K562 (cell line): ENCODE results near the gene CRABP2. TPM values are rescaled to one million over a fixed set of nuclear protein-coding genes. Genes with fewer than 3 reads are reported as not detected.

Source experiments
- ATAC-seq: fragments of 200-7000 bp; cut with Tn5 transposase; 3 replicates; pipeline ENCODE4 v1.9.1; 2020; ENCODE audit warnings: moderate library complexity
- BruUV-seq: library from RNA; stranded (reverse); fragments of 400-500 nt; replicated peaks from 2 replicates; lab custom pipeline; 2021; lab: Mats Ljungman, UMichigan
- CTCF ChIA-PET: fragments of 300-600 bp; formaldehyde crosslinking; extraction: SDS; loops from one replicate; lab custom pipeline; 2021; ENCODE audit warnings: low intra/inter-chr PET ratio; lab: Yijun Ruan, JAX
- POLR2A ChIA-PET: fragments of 300-600, 350-650 bp; sonication (Branson Sonifier 250); formaldehyde crosslinking; extraction: SDS; loops from one replicate; lab custom pipeline; 2021; ENCODE audit warnings: antibody characterized with exemption, inconsistent platforms; lab: Yijun Ruan, JAX
- DNase-seq, 4 experiments: peaks; one replicate each; pipeline versions ENCODE4 v3.0.0 to v3.0.0-alpha.2; 2011 to 2018; ENCODE audit warnings: low spot score in 3 of 4, mixed read lengths in 3 of 4; ENCODE audit errors: extremely low read depth in 1 of 4
- FAIRE-seq: peaks from 2 replicates; lab custom pipeline; 2011; peaks lifted over from hg19 to GRCh38; lab: Jason Lieb, UNC
- H2AFZ ChIP-seq: 2 replicates; pipeline ENCODE4 v1.6.0; 2011; ENCODE audit warnings: low read depth, low read length, control low read depth, inconsistent platforms
- H3K27ac ChIP-seq: fragments of 200-600 bp; 3 replicates; pipeline ENCODE4 v1.8.0; 2011; ENCODE audit warnings: low read depth, mild to moderate bottlenecking, control low read depth, inconsistent platforms, low read length, moderate library complexity, mixed read lengths; ENCODE audit errors: extremely low read depth
- H3K27me3 ChIP-seq, 2 experiments: fragments of 300-600 bp in 1 of 2; 2 replicates in 1 of 2; 3 replicates in 1 of 2; pipeline versions ENCODE4 v1.6.0 to v1.8.0; 2011; ENCODE audit warnings: inconsistent platforms in 2 of 2, low read length in 2 of 2, mild to moderate bottlenecking in 1 of 2, mixed read lengths in 1 of 2, moderate library complexity in 1 of 2; ENCODE audit not compliant: control insufficient read depth in 2 of 2, insufficient read depth in 2 of 2
- H3K36me3 ChIP-seq: fragments of 300-600 bp; 3 replicates; pipeline ENCODE4 v1.8.0; 2011; ENCODE audit warnings: mild to moderate bottlenecking, low read length, inconsistent platforms; ENCODE audit not compliant: control insufficient read depth, insufficient read depth
- H3K4me1 ChIP-seq, 2 experiments: fragments of 200-600 bp in 1 of 2; replicated peaks in 1 of 2; 2 replicates in 1 of 2; 3 replicates in 1 of 2; pipeline versions ENCODE4 v1.5.1 to v1.8.0; 2011; ENCODE audit warnings: inconsistent platforms in 2 of 2, low read length in 2 of 2, mild to moderate bottlenecking in 1 of 2, mixed read lengths in 1 of 2, moderate library complexity in 1 of 2; ENCODE audit not compliant: control insufficient read depth in 2 of 2, insufficient read depth in 2 of 2
- H3K4me2 ChIP-seq: 2 replicates; pipeline ENCODE4 v1.6.1; 2011; ENCODE audit warnings: low read length, control low read depth, inconsistent platforms, mixed read lengths; ENCODE audit not compliant: insufficient read depth
- H3K4me3 ChIP-seq: fragments of 200-600 bp; sonication (generic), shearing (Covaris generic); 2 replicates; pipeline ENCODE4 v1.5.1; 2016; ENCODE audit warnings: control low read depth, inconsistent platforms
- H3K79me2 ChIP-seq: fragments of 200-600 bp; 3 replicates; pipeline ENCODE4 v1.8.0; 2011; ENCODE audit warnings: low read length, inconsistent platforms; ENCODE audit not compliant: control insufficient read depth, insufficient read depth
- H3K9ac ChIP-seq, 2 experiments: 2 replicates each; pipeline versions ENCODE4 v1.6.0 to v1.6.1; 2011; ENCODE audit warnings: low read depth in 2 of 2, low read length in 2 of 2, control low read depth in 1 of 2, inconsistent platforms in 1 of 2, mild to moderate bottlenecking in 1 of 2, mixed read lengths in 1 of 2; ENCODE audit not compliant: insufficient read depth in 1 of 2
- H3K9me1 ChIP-seq: one replicate; pipeline ENCODE4 v1.6.0; 2011; ENCODE audit warnings: inconsistent platforms, mild to moderate bottlenecking, low read length, moderate library complexity; ENCODE audit not compliant: control insufficient read depth, insufficient read depth
- H3K9me3 ChIP-seq: replicated peaks from 2 replicates; pipeline ENCODE4 v1.5.1; 2011; ENCODE audit warnings: low read depth, low read length, inconsistent platforms; ENCODE audit not compliant: control insufficient read depth, insufficient read depth
- H4K20me1 ChIP-seq: replicated peaks from 2 replicates; pipeline ENCODE4 v1.6.1; 2011; ENCODE audit warnings: low read length, inconsistent platforms, mixed read lengths; ENCODE audit not compliant: control insufficient read depth, insufficient read depth
- CREB1 ChIP-seq, 2 experiments: sonication (generic) in 1 of 2; formaldehyde crosslinking in 1 of 2; IDR thresholded peaks; 2 replicates each; pipeline versions ENCODE4 v1.6.1 to v1.8.0; 2012 to 2022; ENCODE audit warnings: inconsistent platforms in 1 of 2, mild to moderate bottlenecking in 1 of 2, missing genetic modification reagents in 1 of 2, moderate library complexity in 1 of 2
- ETV1 ChIP-seq: fragments of 450-650 bp; conservative IDR thresholded peaks from 2 replicates; pipeline ENCODE4 v1.6.1; 2016; ENCODE audit warnings: missing genetic modification characterization, control low read depth, low read depth, missing compliant biosample characterization
- JUND ChIP-seq, 2 experiments: IDR thresholded peaks; 2 replicates in 1 of 2; 3 replicates in 1 of 2; pipeline ENCODE4 v1.6.1; 2011; ENCODE audit warnings: borderline replicate concordance in 2 of 2, low read depth in 2 of 2, low read length in 2 of 2, improper control_type of control experiment in 1 of 2, missing biosample characterization in 1 of 2, missing genetic modification characterization in 1 of 2, missing genetic modification reagents in 1 of 2
- MEF2D ChIP-seq: conservative IDR thresholded peaks from 2 replicates; pipeline ENCODE4 v1.6.1; 2016; ENCODE audit warnings: low read depth, missing genetic modification characterization, missing compliant biosample characterization
- MYC ChIP-seq, 2 experiments: fragments of 250-450 bp in 1 of 2; sonication (Bioruptor Pico) in 1 of 2; IDR thresholded peaks; 2 replicates each; pipeline versions ENCODE4 v1.5.1 to v1.6.1; 2012 to 2021; ENCODE audit warnings: low read depth in 2 of 2, borderline replicate concordance in 1 of 2, improper control_type of control experiment in 1 of 2, low read length in 1 of 2, mild to moderate bottlenecking in 1 of 2, moderate library complexity in 1 of 2
- TEAD1 ChIP-seq, 2 experiments: fragments of 450-650 bp in 1 of 2; sonication (generic) in 1 of 2; formaldehyde crosslinking; IDR thresholded peaks; 2 replicates each; pipeline versions ENCODE4 v1.4.0 to v1.8.0; 2020 to 2022; ENCODE audit warnings: mild to moderate bottlenecking in 2 of 2, missing genetic modification reagents in 1 of 2
- TFAM ChIP-seq: fragments of 250-450 bp; sonication (Bioruptor Pico); conservative IDR thresholded peaks from 2 replicates; pipeline ENCODE4 v1.5.0; 2021; ENCODE audit warnings: mild to moderate bottlenecking, moderate library complexity
- TRIM28 ChIP-seq: fragments of 450-650 bp; IDR thresholded peaks from 2 replicates; pipeline ENCODE4 v1.6.1; 2017
- ZBTB7A ChIP-seq: IDR thresholded peaks from 2 replicates; pipeline ENCODE4 v1.6.1; 2011; ENCODE audit warnings: low read depth, mild to moderate bottlenecking, low read length, moderate library complexity, borderline replicate concordance; ENCODE audit not compliant: control insufficient read depth
- ZKSCAN3 ChIP-seq: fragments of 250-450 bp; sonication (Bioruptor Pico); IDR thresholded peaks from 2 replicates; pipeline ENCODE4 v1.4.0; 2020
- ZNF282 ChIP-seq: sonication (generic); formaldehyde crosslinking; IDR thresholded peaks from 2 replicates; pipeline ENCODE4 v1.8.1; 2023; ENCODE audit warnings: missing genetic modification reagents
- ZNF644 ChIP-seq: fragments of 200-800 bp; sonication (Bioruptor generic); IDR thresholded peaks from 2 replicates; pipeline ENCODE4 v1.6.1; 2016; ENCODE audit warnings: low read depth, missing genetic modification characterization, missing compliant biosample characterization
- WGBS: fragments of 100-300 bp; shearing (Covaris generic); methylation state at CpG from one replicate; pipeline ENCODE4 v1.1.6; 2016; ENCODE audit warnings: low coverage, mixed read lengths; ENCODE audit not compliant: insufficient coverage; ENCODE audit errors: missing lambda C conversion rate; 5-methylcytosine and 5-hydroxymethylcytosine counted together
- in situ Hi-C: fragments of 300-500 bp; cut with MboI; formaldehyde crosslinking; loops from 4 replicates; pipeline ENCODE4 v1.15.0; 2018; ENCODE audit warnings: inconsistent platforms, mixed read lengths
- intact Hi-C: fragments of 100-400 bp; cut with micrococcal nuclease; formaldehyde crosslinking; loops from 2 replicates; pipeline ENCODE4 v1.14.2; 2022
- polyA plus RNA-seq, 8 experiments: library from polyadenylated mRNA; depleted of rRNA in 4 of 8; stranded (reverse) in 5 of 8; unstranded in 3 of 8; fragments of >200 nt; fragmentation: Nextera tagmentation in 2 of 8; fragmentation: Illumina TruSeq in 1 of 8; extraction: Ambion mirVana in 2 of 8; extraction: Trizol in 1 of 8; gene quantifications; 2 replicates each; pipeline versions ENCODE4 v1.2.1 to v1.2.3, GENCODE V29; 2011 to 2014; ENCODE audit warnings: inconsistent platforms in 1 of 8, missing spikeins in 1 of 8
- total RNA-seq, 7 experiments: library from RNA; depleted of rRNA in 6 of 7; stranded (reverse); fragments of >200 nt in 6 of 7; fragmentation: Illumina TruSeq in 2 of 7; extraction: Trizol in 2 of 7; gene quantifications; 2 replicates each; pipeline versions ENCODE4 v1.2.1 to v1.2.3, GENCODE V29; 2011 to 2021; ENCODE audit warnings: low replicate concordance in 1 of 7
- TF ChIP-seq, protein P1 (sequence below): fragments of 250-450 bp; sonication (Bioruptor Pico); IDR thresholded peaks from 2 replicates; pipeline ENCODE4 v1.4.0; 2020
- TF ChIP-seq, protein P2 (sequence below): fragments of 250-450 bp; sonication (Bioruptor Pico); IDR thresholded peaks from 2 replicates; pipeline ENCODE4 v1.5.0; 2022; ENCODE audit warnings: mild to moderate bottlenecking
- TF ChIP-seq, protein P3 (sequence below): sonication (generic); formaldehyde crosslinking; IDR thresholded peaks from 2 replicates; pipeline ENCODE4 v1.5.0; 2020; ENCODE audit warnings: missing genetic modification reagents

The CRABP2 gene
- total and polyA plus RNA-seq, 9 of the 15 experiments (the other 6 are each of a cell fraction or from before 2014, with no cell fraction given): 0.30 to 2.5 (median 0.82) TPM

DNA sequence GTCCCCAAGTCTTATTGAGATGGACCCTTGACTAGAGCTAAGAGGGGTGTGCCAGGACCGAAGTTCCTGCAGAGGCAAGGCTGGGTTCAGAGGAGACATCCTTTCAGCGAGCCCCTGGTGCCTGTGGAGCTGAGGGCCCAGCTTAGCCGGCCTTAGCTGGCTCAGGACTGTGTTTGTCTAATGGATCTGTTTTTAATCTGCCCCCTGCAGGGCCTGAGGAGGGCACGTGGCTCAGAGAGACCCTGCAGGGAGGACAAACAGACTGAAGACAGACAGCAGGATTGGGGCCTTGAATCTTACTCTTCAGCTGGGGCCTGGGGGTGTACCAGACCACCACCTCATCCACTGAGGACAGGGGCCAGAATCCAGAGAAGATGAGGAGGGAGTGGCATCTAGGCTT, 1.6 kb downstream of the CRABP2 start:
- H3K27me3 ChIP-seq: no peaks in the 10 kb centered on the region
- H2AFZ ChIP-seq: no peak overlapping the region
- FAIRE-seq (no peak), ATAC-seq (peak; percentile 32), DNase-seq (peak in 1 of 4 experiments; percentile 46)
- H3K27ac ChIP-seq: no peak overlapping the region
- H3K9me1 ChIP-seq: no peaks in the 10 kb centered on the region
- POLR2A ChIA-PET: interaction anchor here (0.7 to 1.6 kb wide), 3 partner anchors 14 to 42 kb away, joined by 3 to 10 read pairs (median 4); no protein-coding TSS in a partner anchor
- H3K4me2 ChIP-seq: no peak overlapping the region
- H3K36me3 ChIP-seq: no peaks in the 10 kb centered on the region
- BruUV-seq: no TSS peak
- H4K20me1 ChIP-seq: no peaks in the 10 kb centered on the region
- in situ Hi-C loops (no loop called here), intact Hi-C loops (no loop called here)
- no peaks in the 10 kb centered on the region for H3K79me2 ChIP-seq
- H3K4me1 ChIP-seq: peaks cover 15 to 36% of the 10 kb centered on the region in 2 experiments; a peak in 4 of 5 replicates
- peak overlapping the region in 1 of 2 experiments; percentile 29; a peak in 1 of 4 replicates for H3K9ac ChIP-seq
- CTCF ChIA-PET: interaction anchor here (4.4 kb wide), 1 partner anchor 14 kb away, joined by 64 read pairs; no protein-coding TSS in a partner anchor
- WGBS: 7% methylated on average over 4 of the region's 4 CpGs
- H3K9me3 ChIP-seq: no peaks in the 10 kb centered on the region
- H3K4me3 ChIP-seq: no peak overlapping the region
- TF ChIP-seq ZNF282 (CRISPR knock-in tag) (no peak), MEF2D (no peak), MYC (IDR thresholded peaks at IDR 0.05; ENCODE audit: low read depth, low read length) (0 out of 2 replicates have a peak, but pooled peaks have one; percentile 35), MYC (CRISPR knock-in tag; IDR thresholded peaks at IDR 0.05; ENCODE audit: borderline replicate concordance, low read depth) (no peak), ETV1 (tag) (no peak), TRIM28 (no peak), JUND (IDR thresholded peaks at IDR 0.05; ENCODE audit: borderline replicate concordance, low read depth, low read length) (no peak), JUND (tag; IDR thresholded peaks at IDR 0.05; ENCODE audit: borderline replicate concordance, low read depth, low read length) (no peak), ZKSCAN3 (no peak), ZBTB7A (no peak; the same call in 1 of the 2 replicates), ZNF644 (tag) (no peak), TEAD1 (CRISPR knock-in tag; IDR thresholded peaks at IDR 0.05) (no peak), TFAM (CRISPR knock-in tag) (no peak), CREB1 (IDR thresholded peaks at IDR 0.05) (no peak), CREB1 (CRISPR knock-in tag; IDR thresholded peaks at IDR 0.05) (no peak)
- TF ChIP-seq, protein P1, sequence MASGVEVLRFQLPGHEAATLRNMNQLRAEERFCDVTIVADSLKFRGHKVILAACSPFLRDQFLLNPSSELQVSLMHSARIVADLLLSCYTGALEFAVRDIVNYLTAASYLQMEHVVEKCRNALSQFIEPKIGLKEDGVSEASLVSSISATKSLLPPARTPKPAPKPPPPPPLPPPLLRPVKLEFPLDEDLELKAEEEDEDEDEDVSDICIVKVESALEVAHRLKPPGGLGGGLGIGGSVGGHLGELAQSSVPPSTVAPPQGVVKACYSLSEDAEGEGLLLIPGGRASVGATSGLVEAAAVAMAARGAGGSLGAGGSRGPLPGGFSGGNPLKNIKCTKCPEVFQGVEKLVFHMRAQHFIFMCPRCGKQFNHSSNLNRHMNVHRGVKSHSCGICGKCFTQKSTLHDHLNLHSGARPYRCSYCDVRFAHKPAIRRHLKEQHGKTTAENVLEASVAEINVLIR (CRISPR knock-in tag): no peak
- TF ChIP-seq, protein P2, sequence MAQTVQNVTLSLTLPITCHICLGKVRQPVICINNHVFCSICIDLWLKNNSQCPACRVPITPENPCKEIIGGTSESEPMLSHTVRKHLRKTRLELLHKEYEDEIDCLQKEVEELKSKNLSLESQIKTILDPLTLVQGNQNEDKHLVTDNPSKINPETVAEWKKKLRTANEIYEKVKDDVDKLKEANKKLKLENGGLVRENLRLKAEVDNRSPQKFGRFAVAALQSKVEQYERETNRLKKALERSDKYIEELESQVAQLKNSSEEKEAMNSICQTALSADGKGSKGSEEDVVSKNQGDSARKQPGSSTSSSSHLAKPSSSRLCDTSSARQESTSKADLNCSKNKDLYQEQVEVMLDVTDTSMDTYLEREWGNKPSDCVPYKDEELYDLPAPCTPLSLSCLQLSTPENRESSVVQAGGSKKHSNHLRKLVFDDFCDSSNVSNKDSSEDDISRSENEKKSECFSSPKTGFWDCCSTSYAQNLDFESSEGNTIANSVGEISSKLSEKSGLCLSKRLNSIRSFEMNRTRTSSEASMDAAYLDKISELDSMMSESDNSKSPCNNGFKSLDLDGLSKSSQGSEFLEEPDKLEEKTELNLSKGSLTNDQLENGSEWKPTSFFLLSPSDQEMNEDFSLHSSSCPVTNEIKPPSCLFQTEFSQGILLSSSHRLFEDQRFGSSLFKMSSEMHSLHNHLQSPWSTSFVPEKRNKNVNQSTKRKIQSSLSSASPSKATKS (CRISPR knock-in tag): no peak
- TF ChIP-seq, protein P3, sequence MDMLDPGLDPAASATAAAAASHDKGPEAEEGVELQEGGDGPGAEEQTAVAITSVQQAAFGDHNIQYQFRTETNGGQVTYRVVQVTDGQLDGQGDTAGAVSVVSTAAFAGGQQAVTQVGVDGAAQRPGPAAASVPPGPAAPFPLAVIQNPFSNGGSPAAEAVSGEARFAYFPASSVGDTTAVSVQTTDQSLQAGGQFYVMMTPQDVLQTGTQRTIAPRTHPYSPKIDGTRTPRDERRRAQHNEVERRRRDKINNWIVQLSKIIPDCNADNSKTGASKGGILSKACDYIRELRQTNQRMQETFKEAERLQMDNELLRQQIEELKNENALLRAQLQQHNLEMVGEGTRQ (CRISPR knock-in tag): peak; percentile 38
